HEK293 (cell line): ENCODE results near the gene PRUNE2.

ENCODE experiments used
- CTCF ChIA-PET: fragments of 350-600 bp; formaldehyde crosslinking; extraction: SDS; loops from one replicate; lab custom pipeline; 2021; ENCODE audit warnings: antibody characterized with exemption; lab: Yijun Ruan, JAX
- POLR2A ChIA-PET: fragments of 300-600 bp; formaldehyde crosslinking; extraction: SDS; loops from one replicate; lab custom pipeline; 2020; ENCODE audit warnings: antibody characterized with exemption, inconsistent platforms; lab: Yijun Ruan, JAX
- H3K27ac ChIP-seq: fragments of 200-500 bp; sonication (Bioruptor generic); 2 replicates; pipeline ENCODE4 v1.5.1; 2014; ENCODE audit warnings: low read depth, low read length, control low read depth, inconsistent platforms; ENCODE audit errors: extremely low read depth
- H3K36me3 ChIP-seq, 2 experiments: fragments of 200-500 bp in 1 of 2; sonication (Bioruptor generic) in 1 of 2; 1 replicate in 1 of 2; 2 replicates in 1 of 2; pipeline ENCODE4 v1.5.1; 2014 to 2017; ENCODE audit warnings: inconsistent platforms in 2 of 2, low read length in 2 of 2; ENCODE audit not compliant: control insufficient read depth in 2 of 2, insufficient read depth in 1 of 2
- H3K4me1 ChIP-seq: fragments of 200-500 bp; sonication (Bioruptor generic); 2 replicates; pipeline ENCODE4 v1.5.1; 2014; ENCODE audit warnings: mild to moderate bottlenecking, low read length, inconsistent platforms; ENCODE audit not compliant: control insufficient read depth, insufficient read depth
- H3K4me3 ChIP-seq: 2 replicates; pipeline ENCODE4 v1.5.1; 2011; ENCODE audit warnings: low read depth, mild to moderate bottlenecking, control low read depth, low read length, moderate library complexity
- H3K9me3 ChIP-seq: fragments of 200-500 bp; sonication (Bioruptor generic); 2 replicates; pipeline ENCODE4 v1.5.1; 2014; ENCODE audit warnings: low read depth, low read length, inconsistent platforms; ENCODE audit not compliant: control insufficient read depth, insufficient read depth
- BCL11A ChIP-seq: fragments of 450-650 bp; formaldehyde crosslinking; IDR thresholded peaks from 2 replicates; pipeline ENCODE4 v1.5.1; 2016; ENCODE audit warnings: low read depth, missing biosample characterization, missing genetic modification characterization
- FEZF1 ChIP-seq: fragments of 450-650 bp; formaldehyde crosslinking; IDR thresholded peaks from 2 replicates; pipeline ENCODE4 v1.5.1; 2016; ENCODE audit warnings: missing biosample characterization, missing genetic modification characterization
- INSM2 ChIP-seq: fragments of 450-650 bp; formaldehyde crosslinking; IDR thresholded peaks from 2 replicates; pipeline ENCODE4 v1.5.1; 2016; ENCODE audit warnings: missing biosample characterization, missing genetic modification characterization
- MYNN ChIP-seq: fragments of 450-650 bp; formaldehyde crosslinking; IDR thresholded peaks from 2 replicates; pipeline ENCODE4 v1.5.1; 2016; ENCODE audit warnings: missing biosample characterization, missing genetic modification characterization, borderline replicate concordance
- SP7 ChIP-seq: fragments of 450-650 bp; formaldehyde crosslinking; IDR thresholded peaks from 2 replicates; pipeline ENCODE4 v1.5.1; 2016; ENCODE audit warnings: missing biosample characterization, missing genetic modification characterization
- YY2 ChIP-seq: fragments of 450-650 bp; formaldehyde crosslinking; IDR thresholded peaks from 2 replicates; pipeline ENCODE4 v1.5.1; 2016; ENCODE audit warnings: missing biosample characterization, missing genetic modification characterization
- ZEB2 ChIP-seq: fragments of 450-650 bp; formaldehyde crosslinking; IDR thresholded peaks from 2 replicates; pipeline ENCODE4 v1.5.1; 2016; ENCODE audit warnings: missing biosample characterization, missing genetic modification characterization
- ZNF112 ChIP-seq: fragments of 450-650 bp; formaldehyde crosslinking; IDR thresholded peaks from 2 replicates; pipeline ENCODE4 v1.5.0; 2017; ENCODE audit warnings: missing biosample characterization, missing genetic modification characterization
- ZNF148 ChIP-seq: fragments of 450-650 bp; formaldehyde crosslinking; IDR thresholded peaks from 2 replicates; pipeline ENCODE4 v1.5.0; 2017; ENCODE audit warnings: missing biosample characterization, missing genetic modification characterization, borderline replicate concordance
- ZNF174 ChIP-seq: fragments of 450-650 bp; formaldehyde crosslinking; IDR thresholded peaks from 2 replicates; pipeline ENCODE4 v1.5.0; 2017; ENCODE audit warnings: missing biosample characterization, mild to moderate bottlenecking, missing genetic modification characterization
- ZNF280C ChIP-seq: fragments of 450-650 bp; formaldehyde crosslinking; IDR thresholded peaks from 2 replicates; pipeline ENCODE4 v1.5.1; 2016; ENCODE audit warnings: missing biosample characterization, missing genetic modification characterization
- ZNF311 ChIP-seq: fragments of 450-650 bp; formaldehyde crosslinking; IDR thresholded peaks from 2 replicates; pipeline ENCODE4 v1.5.1; 2017; ENCODE audit warnings: missing biosample characterization, missing genetic modification characterization, borderline replicate concordance
- ZNF366 ChIP-seq: fragments of 450-650 bp; formaldehyde crosslinking; conservative IDR thresholded peaks from 2 replicates; pipeline ENCODE4 v1.5.1; 2016; ENCODE audit warnings: missing biosample characterization, missing genetic modification characterization
- ZNF394 ChIP-seq: fragments of 450-650 bp; formaldehyde crosslinking; IDR thresholded peaks from 2 replicates; pipeline ENCODE4 v1.5.1; 2016; ENCODE audit warnings: missing biosample characterization, missing genetic modification characterization, mild to moderate bottlenecking, moderate library complexity, borderline replicate concordance
- ZNF510 ChIP-seq: fragments of 450-650 bp; formaldehyde crosslinking; IDR thresholded peaks from 2 replicates; pipeline ENCODE4 v1.5.1; 2018; ENCODE audit warnings: mild to moderate bottlenecking, missing genetic modification characterization, missing biosample characterization; ENCODE audit not compliant: insufficient replicate concordance
- ZNF530 ChIP-seq: fragments of 450-650 bp; formaldehyde crosslinking; IDR thresholded peaks from 2 replicates; pipeline ENCODE4 v1.5.1; 2016; ENCODE audit warnings: low read depth, missing biosample characterization, missing genetic modification characterization
- ZNF580 ChIP-seq: fragments of 450-650 bp; formaldehyde crosslinking; IDR thresholded peaks from 2 replicates; pipeline ENCODE4 v1.5.1; 2016; ENCODE audit warnings: missing biosample characterization, missing genetic modification characterization
- ZNF596 ChIP-seq: fragments of 450-650 bp; IDR thresholded peaks from 2 replicates; pipeline ENCODE4 v1.5.0; 2018; ENCODE audit warnings: missing biosample characterization, mild to moderate bottlenecking, missing genetic modification characterization, moderate library complexity
- ZNF658 ChIP-seq: fragments of 450-650 bp; formaldehyde crosslinking; IDR thresholded peaks from 2 replicates; pipeline ENCODE4; 2016; ENCODE audit warnings: missing biosample characterization, missing genetic modification characterization
- ZNF830 ChIP-seq: fragments of 450-650 bp; IDR thresholded peaks from 2 replicates; pipeline ENCODE4 v1.5.0; 2018; ENCODE audit warnings: missing biosample characterization, missing genetic modification characterization, low read depth, mild to moderate bottlenecking, moderate library complexity
- TF ChIP-seq, protein P1 (sequence below): fragments of 450-650 bp; formaldehyde crosslinking; IDR thresholded peaks from 2 replicates; pipeline ENCODE4 v1.5.1; 2016; ENCODE audit warnings: missing biosample characterization, missing genetic modification characterization
- TF ChIP-seq, protein P2 (sequence below): fragments of 450-650 bp; formaldehyde crosslinking; IDR thresholded peaks from 2 replicates; pipeline ENCODE4 v1.5.1; 2016; ENCODE audit warnings: missing biosample characterization, missing genetic modification characterization

Gene PRUNE2

GRCh38 chr9:76886318-76886717, 19.6 kb downstream of the PRUNE2 start:
- POLR2A ChIA-PET = no interaction called here
- H3K27ac ChIP-seq = no peak overlapping the region
- no peak for TF ChIP-seq ZNF530 (tag by site-specific recombination)
- no peak for TF ChIP-seq ZNF366 (tag by site-specific recombination)
- no peak for TF ChIP-seq MYNN (tag by site-specific recombination)
- TF ChIP-seq ZNF112 (tag by site-specific recombination) = no peak
- TF ChIP-seq ZNF174 (tag by site-specific recombination) = no peak
- TF ChIP-seq ZNF311 (tag by site-specific recombination) = no peak
- TF ChIP-seq ZEB2 (tag by site-specific recombination) = no peak
- no peak for TF ChIP-seq ZNF510 (tag by site-specific recombination)
- TF ChIP-seq BCL11A (tag by site-specific recombination) = no peak
- no peak for TF ChIP-seq ZNF148 (tag by site-specific recombination)
- no peak for TF ChIP-seq SP7 (tag by site-specific recombination)
- no peak for TF ChIP-seq YY2 (tag by site-specific recombination)
- TF ChIP-seq, protein P1, sequence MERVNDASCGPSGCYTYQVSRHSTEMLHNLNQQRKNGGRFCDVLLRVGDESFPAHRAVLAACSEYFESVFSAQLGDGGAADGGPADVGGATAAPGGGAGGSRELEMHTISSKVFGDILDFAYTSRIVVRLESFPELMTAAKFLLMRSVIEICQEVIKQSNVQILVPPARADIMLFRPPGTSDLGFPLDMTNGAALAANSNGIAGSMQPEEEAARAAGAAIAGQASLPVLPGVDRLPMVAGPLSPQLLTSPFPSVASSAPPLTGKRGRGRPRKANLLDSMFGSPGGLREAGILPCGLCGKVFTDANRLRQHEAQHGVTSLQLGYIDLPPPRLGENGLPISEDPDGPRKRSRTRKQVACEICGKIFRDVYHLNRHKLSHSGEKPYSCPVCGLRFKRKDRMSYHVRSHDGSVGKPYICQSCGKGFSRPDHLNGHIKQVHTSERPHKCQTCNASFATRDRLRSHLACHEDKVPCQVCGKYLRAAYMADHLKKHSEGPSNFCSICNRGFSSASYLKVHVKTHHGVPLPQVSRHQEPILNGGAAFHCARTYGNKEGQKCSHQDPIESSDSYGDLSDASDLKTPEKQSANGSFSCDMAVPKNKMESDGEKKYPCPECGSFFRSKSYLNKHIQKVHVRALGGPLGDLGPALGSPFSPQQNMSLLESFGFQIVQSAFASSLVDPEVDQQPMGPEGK (tag by site-specific recombination) = no peak
- TF ChIP-seq, protein P2, sequence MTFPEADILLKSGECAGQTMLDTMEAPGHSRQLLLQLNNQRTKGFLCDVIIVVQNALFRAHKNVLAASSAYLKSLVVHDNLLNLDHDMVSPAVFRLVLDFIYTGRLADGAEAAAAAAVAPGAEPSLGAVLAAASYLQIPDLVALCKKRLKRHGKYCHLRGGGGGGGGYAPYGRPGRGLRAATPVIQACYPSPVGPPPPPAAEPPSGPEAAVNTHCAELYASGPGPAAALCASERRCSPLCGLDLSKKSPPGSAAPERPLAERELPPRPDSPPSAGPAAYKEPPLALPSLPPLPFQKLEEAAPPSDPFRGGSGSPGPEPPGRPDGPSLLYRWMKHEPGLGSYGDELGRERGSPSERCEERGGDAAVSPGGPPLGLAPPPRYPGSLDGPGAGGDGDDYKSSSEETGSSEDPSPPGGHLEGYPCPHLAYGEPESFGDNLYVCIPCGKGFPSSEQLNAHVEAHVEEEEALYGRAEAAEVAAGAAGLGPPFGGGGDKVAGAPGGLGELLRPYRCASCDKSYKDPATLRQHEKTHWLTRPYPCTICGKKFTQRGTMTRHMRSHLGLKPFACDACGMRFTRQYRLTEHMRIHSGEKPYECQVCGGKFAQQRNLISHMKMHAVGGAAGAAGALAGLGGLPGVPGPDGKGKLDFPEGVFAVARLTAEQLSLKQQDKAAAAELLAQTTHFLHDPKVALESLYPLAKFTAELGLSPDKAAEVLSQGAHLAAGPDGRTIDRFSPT (tag by site-specific recombination) = no peak
- TF ChIP-seq FEZF1 = no peak
- no peak for TF ChIP-seq ZNF580 (tag by site-specific recombination)
- TF ChIP-seq ZNF596 (tag by site-specific recombination) = no peak

DNA sequence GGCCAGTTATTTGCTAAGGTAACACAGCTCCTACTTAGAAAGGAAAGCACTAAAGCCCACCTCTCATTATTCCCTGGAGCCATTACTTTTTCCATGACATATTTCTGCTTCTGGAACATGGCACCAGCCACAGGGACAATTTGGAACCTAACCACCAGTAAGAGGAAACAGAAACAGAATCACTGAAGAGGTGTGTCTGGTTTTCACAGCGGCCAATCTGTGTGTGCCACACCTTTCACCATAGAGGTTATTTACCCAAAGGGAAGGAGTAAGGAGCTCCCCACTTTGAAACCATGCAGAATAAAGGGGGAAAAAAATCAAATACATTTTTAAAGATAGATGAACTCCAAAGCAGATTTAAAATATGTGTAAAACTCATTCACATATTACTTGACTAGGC, 21.1 kb downstream of the PRUNE2 start:
- Histone ChIP-seq H3K27ac (no peak overlapping the region), H3K4me1 (no peaks in the 10 kb centered on the region), H3K36me3 (no peaks in the 10 kb centered on the region), H3K9me3 (no peaks in the 10 kb centered on the region), H3K4me3 (no peak overlapping the region)
- CTCF ChIA-PET = interaction anchor here (0.6 kb wide), 1 partner anchor 21 kb away, joined by 3 read pairs; no protein-coding TSS in a partner anchor
- POLR2A ChIA-PET = no interaction called here
- no peak for TF ChIP-seq ZNF280C (tag by site-specific recombination)
- no peak for TF ChIP-seq ZNF830 (tag by site-specific recombination)
- TF ChIP-seq, protein P1 (tag by site-specific recombination) = no peak
- TF ChIP-seq ZNF658 (tag by site-specific recombination) = no peak
- no peak for TF ChIP-seq INSM2 (tag by site-specific recombination)
- TF ChIP-seq ZNF394 (tag by site-specific recombination) = no peak

More at GRCh38 chr9:76886318-76886717, 19.6 kb downstream of the PRUNE2 start:
- Histone ChIP-seq H3K4me3 (no peak overlapping the region), H3K4me1 (no peaks in the 10 kb centered on the region), H3K36me3 (no peaks in the 10 kb centered on the region), H3K9me3 (no peaks in the 10 kb centered on the region)
- CTCF ChIA-PET = interaction anchor here (0.8 kb wide), 1 partner anchor 17 kb away, joined by 8 read pairs; no protein-coding TSS in a partner anchor
